ENCODE data around the gene GBP1. TPM values are rescaled to one million over a fixed set of nuclear protein-coding genes. Genes with fewer than 3 reads are reported as not detected.

GBP1 gene
- total and polyA plus RNA-seq, 2 of the 8 experiments (the other 6 are each of a cell fraction or from before 2014, with no cell fraction given): not detected

DNA sequence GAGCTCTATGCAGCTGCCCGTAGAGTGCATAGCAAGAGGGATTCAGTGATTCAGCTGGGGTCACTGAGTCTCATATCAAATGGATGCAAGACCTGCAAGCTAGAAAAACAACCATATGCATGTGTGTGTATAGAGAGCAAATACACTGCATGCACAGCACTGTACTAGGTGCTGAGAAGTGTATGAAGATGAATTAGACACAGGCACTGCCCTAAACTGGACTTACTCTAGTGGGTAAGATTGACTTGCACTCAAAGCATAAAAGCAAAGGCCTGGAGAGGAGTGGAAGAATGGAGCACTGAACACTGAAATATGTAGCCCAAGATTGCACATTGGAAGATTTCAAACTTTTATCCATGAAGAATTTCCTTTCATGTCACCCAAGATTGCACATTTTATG lies 5.5 kb upstream of the GBP1 start:
- Histone ChIP-seq H3K18ac (ENCODE audit: extremely low read depth, low read length) (no peak overlapping the region), H4K91ac (replicated peaks; ENCODE audit: insufficient read length, low read length) (no peak overlapping the region), H3K23ac (ENCODE audit: insufficient read length) (no peak overlapping the region), H3K27me3 (replicated peaks in 1 of 4; ENCODE audit: control insufficient read depth in 3 of 4, extremely low read depth in 1 of 4, insufficient read depth in 3 of 4, low read length in 3 of 4) (no peaks in the 10 kb centered on the region), H3K4me1 (replicated peaks in 1 of 4; ENCODE audit: control insufficient read depth in 3 of 4, insufficient read depth in 4 of 4, low read length in 3 of 4) (no peaks in the 10 kb centered on the region), H2AFZ (ENCODE audit: low read length) (no peak overlapping the region), H3K9ac (replicated peaks in 1 of 4; ENCODE audit: extremely low read depth in 1 of 4, low read depth in 3 of 4, low read length in 3 of 4) (no peak overlapping the region), H4K5ac (ENCODE audit: insufficient read length, low read depth, low read length) (no peak overlapping the region), H3K79me2 (ENCODE audit: control insufficient read depth in 1 of 2, insufficient read depth in 2 of 2, low read length in 2 of 2) (no peaks in the 10 kb centered on the region), H3K79me1 (ENCODE audit: low read depth, low read length) (no peaks in the 10 kb centered on the region), H3K4me3 (ENCODE audit: extremely low read depth in 1 of 4, insufficient read depth in 2 of 4, low read depth in 3 of 4, low read length in 4 of 4) (no peak overlapping the region), H3K23me2 (ENCODE audit: low read depth, low read length) (no peaks in the 10 kb centered on the region), H4K8ac (ENCODE audit: extremely low read depth, insufficient read depth, low read length) (no peak overlapping the region), H3K9me3 (ENCODE audit: insufficient read depth in 2 of 2, low read depth in 1 of 2, low read length in 1 of 2) (no peaks in the 10 kb centered on the region), H2BK12ac (ENCODE audit: low read depth, low read length) (no peak overlapping the region), H2BK20ac (ENCODE audit: low read length) (no peak overlapping the region), H2BK15ac (ENCODE audit: low read length) (no peak overlapping the region), H2BK120ac (replicated peaks; ENCODE audit: low read depth, low read length) (no peak overlapping the region), H3K56ac (replicated peaks; ENCODE audit: insufficient read length, low read depth, low read length) (no peak overlapping the region), H3K36me3 (ENCODE audit: control insufficient read depth in 2 of 4, insufficient read depth in 4 of 4, low read length in 3 of 4) (no peaks in the 10 kb centered on the region), H3K27ac (ENCODE audit: low read depth, low read length) (no peak overlapping the region), H2BK5ac (ENCODE audit: low read depth, low read length) (no peak overlapping the region), H4K20me1 (replicated peaks in 1 of 2; ENCODE audit: control insufficient read depth in 1 of 2, insufficient read depth in 2 of 2, low read length in 2 of 2) (no peaks in the 10 kb centered on the region), H3K14ac (ENCODE audit: insufficient read length) (no peak overlapping the region), H2AK5ac (ENCODE audit: low read depth, low read length) (no peak overlapping the region), H3K4ac (replicated peaks; ENCODE audit: insufficient read length, low read depth, low read length) (no peak overlapping the region), H3K4me2 (ENCODE audit: insufficient read depth in 1 of 2, low read depth in 2 of 2, low read length in 2 of 2) (no peak overlapping the region)
- POLR2A ChIA-PET (ENCODE audit: partially characterized antibody): no interaction called here
- FAIRE-seq (no peak), DNase-seq (ENCODE audit: low read depth in 1 of 2, low spot score in 2 of 2) (no peak)
- 100% methylated on average over 1 of the region's 1 CpG; no CpG with 5 or more reads in 1 of the 2 experiments for WGBS, 2 experiments (ENCODE audit: extremely low coverage in 1 of 2, insufficient coverage in 1 of 2, insufficient read length in 1 of 2, insufficient replicate concordance in 2 of 2, low coverage in 1 of 2, low lambda C conversion rate in 2 of 2, missing lambda C conversion rate in 1 of 2)
- CTCF ChIA-PET (ENCODE audit: partially characterized antibody): interaction anchor here (1.6 kb wide), 1 partner anchor 14 kb away, joined by 3 read pairs; no protein-coding TSS in a partner anchor
- TF ChIP-seq JUND (IDR thresholded peaks at IDR 0.05; ENCODE audit: low read length): no peak
- TF ChIP-seq CBX5 (IDR thresholded peaks at IDR 0.05; ENCODE audit: low read depth, low read length): no peak
- TF ChIP-seq KDM4A (IDR thresholded peaks at IDR 0.05; ENCODE audit: low read depth, low read length, severe bottlenecking): no peak
- TF ChIP-seq GABPA (IDR thresholded peaks at IDR 0.05; ENCODE audit: borderline replicate concordance, insufficient read depth, low read length): no peak
- TF ChIP-seq CBX8 (IDR thresholded peaks at IDR 0.05; ENCODE audit: borderline replicate concordance, low read depth, low read length): no peak
- TF ChIP-seq TEAD4 (IDR thresholded peaks at IDR 0.05; ENCODE audit: low read depth, low read length): no peak
- TF ChIP-seq EP300 (IDR thresholded peaks at IDR 0.05; ENCODE audit: borderline replicate concordance in 1 of 2, low read depth in 2 of 2, low read length in 2 of 2): no peak
- no peak for TF ChIP-seq SUZ12 (IDR thresholded peaks at IDR 0.05; ENCODE audit: low read length)
- TF ChIP-seq BCL11A (IDR thresholded peaks at IDR 0.05; ENCODE audit: low read depth in 2 of 2, low read length in 2 of 2): no peak
- TF ChIP-seq SIN3A (conservative IDR thresholded peaks at IDR 0.05 in 1 of 2, IDR thresholded peaks at IDR 0.05 in 1 of 2; ENCODE audit: low read depth in 1 of 2, low read length in 2 of 2): no peak
- TF ChIP-seq ATF3 (IDR thresholded peaks at IDR 0.05; ENCODE audit: insufficient read depth, low read depth, low read length): no peak
- TF ChIP-seq, protein P1, sequence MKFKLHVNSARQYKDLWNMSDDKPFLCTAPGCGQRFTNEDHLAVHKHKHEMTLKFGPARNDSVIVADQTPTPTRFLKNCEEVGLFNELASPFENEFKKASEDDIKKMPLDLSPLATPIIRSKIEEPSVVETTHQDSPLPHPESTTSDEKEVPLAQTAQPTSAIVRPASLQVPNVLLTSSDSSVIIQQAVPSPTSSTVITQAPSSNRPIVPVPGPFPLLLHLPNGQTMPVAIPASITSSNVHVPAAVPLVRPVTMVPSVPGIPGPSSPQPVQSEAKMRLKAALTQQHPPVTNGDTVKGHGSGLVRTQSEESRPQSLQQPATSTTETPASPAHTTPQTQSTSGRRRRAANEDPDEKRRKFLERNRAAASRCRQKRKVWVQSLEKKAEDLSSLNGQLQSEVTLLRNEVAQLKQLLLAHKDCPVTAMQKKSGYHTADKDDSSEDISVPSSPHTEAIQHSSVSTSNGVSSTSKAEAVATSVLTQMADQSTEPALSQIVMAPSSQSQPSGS (IDR thresholded peaks at IDR 0.05; ENCODE audit: low read length): no peak
